Hippocampal formation (tissue), 2 donors: ENCODE results near the gene KRT84.
A peak's percentile ranks its signal among the peaks of the same experiment; 100 is the strongest.
"Not testable (repeated sequence)": the region's sequence is repeated elsewhere in the genome, so short reads cannot be mapped to it uniquely, and the experiment has no call there.

Source experiments
- DNase-seq, 2 donors: peaks; one replicate each; lab custom pipeline; 2025; lab: John Stamatoyannopoulos, UW

The KRT84 gene

DNA sequence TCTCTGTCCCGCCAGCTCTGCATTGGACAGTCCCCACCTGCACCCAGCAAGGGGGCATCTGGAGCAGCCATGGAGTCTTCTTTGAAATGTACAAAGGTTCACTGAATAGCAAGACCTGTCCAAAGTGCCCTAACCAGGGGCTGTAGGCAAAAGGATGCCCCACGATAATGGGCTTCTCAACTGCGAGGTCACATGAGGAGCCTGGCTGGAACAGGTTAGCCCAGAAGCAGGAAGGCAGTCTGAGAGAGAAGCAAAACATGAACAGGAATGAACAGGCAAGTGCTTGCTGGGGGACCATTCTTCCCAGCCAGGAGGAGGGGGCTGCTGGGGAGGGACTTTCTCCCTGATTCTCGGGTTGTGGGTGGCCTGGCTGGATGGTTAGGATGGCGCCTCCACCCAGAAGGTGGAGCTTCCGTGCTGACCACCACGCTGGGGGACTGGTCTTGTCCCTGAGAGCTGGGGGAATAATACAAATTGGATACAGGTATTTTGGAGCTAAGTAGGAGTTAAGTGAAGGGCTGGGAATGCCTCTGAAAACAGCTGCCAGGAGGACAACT, 25.3 kb downstream of the KRT84 start:
- no peak for DNase-seq

DNA sequence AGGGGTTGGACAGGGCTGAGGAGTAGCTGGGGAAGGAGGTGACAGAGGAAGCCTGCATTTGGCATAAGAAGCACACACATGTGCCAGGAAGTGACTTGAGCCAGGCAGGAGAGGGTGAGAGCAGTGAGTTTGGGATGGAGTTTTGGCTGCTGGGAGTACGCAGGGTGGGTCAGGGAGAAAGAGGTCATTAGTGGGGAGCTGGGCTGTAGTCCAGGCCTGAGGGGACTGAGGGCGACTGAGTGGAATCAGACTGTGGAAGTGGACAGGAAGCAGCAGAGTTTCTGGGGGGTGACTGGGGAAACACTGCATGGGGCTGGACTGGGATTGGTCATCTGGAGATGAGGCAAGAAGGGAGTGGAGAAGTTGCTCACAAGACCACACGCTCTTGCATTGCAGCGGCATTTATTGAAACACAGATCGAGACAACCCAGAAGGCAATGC, 25.8 kb downstream of the KRT84 start:
- no peak for DNase-seq

DNA sequence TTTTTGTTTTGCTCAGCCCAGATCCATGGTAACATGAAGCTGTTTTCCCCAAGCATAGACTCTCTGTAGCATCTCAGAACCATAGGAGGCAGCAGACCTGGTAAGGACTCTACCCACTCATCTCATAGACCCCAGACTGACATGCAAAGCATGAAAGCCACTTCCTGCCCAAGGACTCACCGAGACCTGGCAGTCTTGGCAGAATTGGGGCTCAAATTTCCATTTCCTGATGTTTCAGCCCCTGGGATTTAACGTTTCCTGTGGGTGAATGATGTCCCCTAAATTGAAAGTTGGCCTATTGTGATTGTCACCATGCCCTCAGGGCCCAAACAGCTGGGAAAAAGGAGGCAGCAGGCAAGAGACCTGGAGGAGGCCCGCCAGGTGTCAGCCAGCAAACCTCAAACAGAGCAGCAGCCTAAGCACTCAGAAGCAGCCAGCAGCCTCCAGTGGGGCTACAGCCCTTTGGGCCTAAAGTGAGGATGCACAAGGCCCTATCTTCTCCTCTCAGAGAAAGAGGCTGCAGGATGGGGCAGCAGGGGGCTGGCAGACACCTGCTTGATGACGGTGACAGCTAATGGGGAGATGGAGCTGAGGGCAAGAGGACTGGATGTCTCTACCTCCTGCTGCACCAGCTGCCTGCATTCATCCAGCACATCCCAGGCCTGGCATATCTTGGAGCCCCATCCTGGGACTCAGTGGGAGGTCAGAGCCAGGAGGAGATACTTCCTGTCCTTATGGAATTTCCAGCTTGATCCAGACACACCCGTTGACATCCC, 26.7 kb downstream of the KRT84 start:
- DNase-seq, result no peak

- no peak for DNase-seq
Observed at GRCh38 chr12:52356762-52357580, 28.5 kb downstream of the KRT84 start.

DNA sequence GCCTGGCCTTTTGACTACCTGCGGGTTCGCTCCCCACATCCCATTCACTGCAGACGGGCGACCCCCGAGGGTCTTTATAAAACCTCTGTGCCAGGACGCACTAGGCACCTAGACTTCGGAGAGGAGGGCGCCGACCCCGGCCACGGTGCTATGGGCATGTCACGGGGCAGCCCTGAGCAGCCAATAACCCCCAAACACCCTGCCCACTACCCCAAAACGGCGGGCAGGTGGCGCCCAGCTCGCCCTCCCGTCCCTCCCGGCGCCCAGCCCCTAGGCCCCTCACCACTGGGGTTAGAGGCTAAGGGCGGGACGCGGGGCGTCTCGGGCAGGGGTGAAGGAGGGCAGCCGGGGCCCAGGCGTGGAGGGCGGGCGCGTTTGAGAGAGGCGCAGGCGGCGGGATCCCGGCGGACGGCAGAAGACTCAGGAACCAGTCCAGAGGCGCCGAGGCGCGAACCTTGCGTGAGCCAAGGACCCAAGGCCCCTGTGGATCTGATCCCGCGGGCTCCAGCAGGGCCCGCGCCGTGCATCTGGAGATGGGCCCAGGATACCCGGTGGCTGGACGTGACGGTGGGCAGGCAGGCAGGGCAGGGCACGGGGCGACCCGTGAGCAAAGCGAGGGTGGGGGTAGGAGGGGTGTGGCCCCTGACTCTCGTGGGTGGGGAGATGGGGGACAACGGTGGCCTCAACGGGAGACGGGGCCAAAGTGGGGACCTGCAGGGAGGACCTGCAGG, 29.3 kb downstream of the KRT84 start:
- DNase-seq, result no peak

DNA sequence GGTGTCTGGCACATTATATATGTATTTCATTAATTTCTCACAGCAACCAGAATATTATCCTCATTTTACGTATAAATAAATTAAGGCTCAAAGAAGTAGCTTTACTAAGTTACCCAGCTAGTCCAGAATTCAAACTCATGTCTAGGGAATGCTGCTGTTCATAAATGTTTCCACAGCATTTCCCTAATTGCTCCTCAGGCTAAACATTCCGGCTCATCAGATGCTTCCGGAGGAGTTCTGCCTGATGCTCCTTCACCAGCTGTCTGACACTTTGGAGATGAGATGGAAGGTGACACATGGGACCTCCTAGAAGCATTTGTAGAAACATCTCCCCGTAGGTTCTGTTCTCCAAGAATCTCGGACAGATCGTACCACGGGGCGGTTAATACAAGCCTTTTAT, 30.3 kb downstream of the KRT84 start:
- DNase-seq, result no peak

- no peak for DNase-seq
Observed at GRCh38 chr12:52354200-52354599, 31.3 kb downstream of the KRT84 start.

- DNase-seq, result no peak
Observed at GRCh38 chr12:52353766-52354165, 31.7 kb downstream of the KRT84 start.

GRCh38 chr12:52352951-52353350, 32.5 kb downstream of the KRT84 start:
- no peak for DNase-seq

DNA sequence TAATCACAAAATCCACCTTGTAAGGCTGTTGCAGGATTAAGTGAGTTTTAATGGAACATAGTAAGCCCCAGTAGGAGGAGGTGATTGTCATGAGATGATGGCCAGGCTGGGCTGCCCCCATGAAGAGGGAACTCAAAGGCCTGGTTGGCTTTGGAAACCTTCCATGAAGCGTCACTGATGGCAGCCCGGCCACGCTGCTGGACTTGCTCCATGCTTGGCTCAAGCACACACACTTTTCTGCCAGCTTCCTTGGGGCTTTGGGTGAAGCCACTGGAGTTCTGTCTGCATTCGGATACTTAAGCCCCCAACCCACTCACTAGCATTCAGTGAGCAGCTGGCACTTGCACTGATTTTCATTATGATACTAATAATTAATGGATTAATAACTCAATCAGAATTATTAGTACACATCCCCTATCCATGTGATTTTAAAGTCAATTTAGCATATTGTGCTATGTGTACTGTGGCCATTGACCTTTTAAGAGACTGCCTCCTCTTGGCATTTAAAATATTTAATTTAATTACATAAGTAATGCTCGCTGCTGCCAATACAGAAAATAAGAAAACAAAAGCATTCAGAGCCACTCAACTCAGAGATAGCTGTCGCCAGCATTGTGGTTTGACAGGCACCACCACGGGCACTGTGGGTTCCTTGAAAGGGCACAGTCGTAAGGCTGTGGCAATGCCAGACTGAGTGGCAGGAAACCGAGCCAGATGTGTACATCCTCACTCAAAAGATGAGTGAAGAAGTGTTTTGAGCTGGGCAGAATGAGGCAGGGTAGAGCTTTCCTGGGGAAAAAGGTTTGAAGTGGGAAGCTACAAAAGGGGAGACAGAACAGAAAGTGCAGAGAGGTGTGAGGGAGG, 34.0 kb downstream of the KRT84 start:
- DNase-seq, result peak; percentile 14 to 29

DNA sequence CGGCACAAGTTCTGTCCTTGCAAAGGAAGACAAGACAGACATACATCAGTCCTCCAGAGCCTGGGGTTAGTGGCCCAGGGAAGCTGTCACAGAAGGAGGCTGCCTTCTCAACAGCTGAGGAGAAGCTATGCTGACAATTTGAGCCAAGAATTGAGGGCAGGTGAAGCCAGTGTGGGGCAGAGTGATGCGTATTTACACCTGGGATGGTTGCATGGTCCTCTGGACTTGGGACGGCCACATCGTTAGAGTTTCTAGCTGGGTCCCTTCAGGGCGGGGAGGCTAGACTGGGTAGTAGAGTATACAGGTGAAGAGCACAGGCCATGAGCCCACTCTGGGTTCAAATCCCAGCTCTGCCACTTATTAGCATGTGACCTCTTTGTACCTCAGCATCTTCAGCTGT, 34.7 kb downstream of the KRT84 start:
- no peak for DNase-seq

DNA sequence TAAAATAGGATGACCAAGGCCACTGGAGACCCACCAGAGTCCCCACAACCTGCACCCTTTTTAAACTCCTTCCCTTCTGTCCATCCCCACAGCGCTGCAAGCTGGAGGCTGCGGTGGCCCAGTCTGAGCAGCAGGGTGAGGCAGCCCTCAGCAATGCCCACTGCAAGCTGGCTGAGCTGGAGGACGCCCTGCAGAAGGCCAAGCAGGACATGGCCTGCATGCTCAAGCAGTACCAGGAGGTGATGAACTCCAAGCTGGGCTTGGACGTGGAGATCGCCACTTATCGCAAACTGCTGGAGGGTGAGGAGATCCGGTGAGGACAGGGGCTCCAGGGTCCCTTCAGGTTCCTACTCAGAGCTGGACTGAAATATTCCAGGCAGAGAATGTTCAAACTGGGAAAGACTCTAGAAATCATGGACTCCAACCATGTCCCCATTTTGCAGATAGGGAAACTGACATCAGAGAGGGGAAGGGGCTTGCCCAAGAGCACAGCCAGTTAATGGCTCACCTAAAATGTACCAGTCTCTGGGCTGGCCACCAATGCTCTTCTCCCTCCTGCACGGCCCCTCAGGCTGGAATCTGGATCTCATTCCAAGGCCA, 35.3 kb downstream of the KRT84 start:
- DNase-seq, result no peak

- no peak for DNase-seq
Observed at GRCh38 chr12:52349196-52349595, 36.3 kb downstream of the KRT84 start.

- no peak for DNase-seq
Observed at GRCh38 chr12:52347551-52348510, 37.6 kb downstream of the KRT84 start.

- no peak for DNase-seq
Observed at GRCh38 chr12:52347016-52347415, 38.4 kb downstream of the KRT84 start.

- peak; percentile 36 to 51 for DNase-seq
Observed at GRCh38 chr12:52346593-52346992, 38.9 kb downstream of the KRT84 start.

DNA sequence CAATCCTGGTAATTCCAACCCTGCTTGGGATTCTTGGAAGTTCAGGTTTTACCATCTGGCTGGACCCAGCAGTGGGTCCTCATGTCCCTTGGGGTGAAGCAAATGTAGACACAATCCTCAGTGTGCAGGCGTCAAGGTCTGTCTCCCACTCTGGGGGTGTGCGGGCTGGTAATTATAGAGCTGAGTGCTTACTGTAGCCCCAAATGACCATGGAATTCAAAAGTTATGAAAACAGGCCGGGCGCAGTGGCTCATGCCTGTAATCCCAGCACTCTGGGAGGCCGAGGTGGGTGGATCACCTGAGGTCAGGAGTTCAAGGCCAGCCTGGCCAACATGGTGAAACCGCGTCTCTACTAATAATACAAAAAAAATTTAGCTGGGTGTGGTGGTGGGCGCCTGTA, 40.4 kb downstream of the KRT84 start:
- DNase-seq, result not testable (repeated sequence)

DNA sequence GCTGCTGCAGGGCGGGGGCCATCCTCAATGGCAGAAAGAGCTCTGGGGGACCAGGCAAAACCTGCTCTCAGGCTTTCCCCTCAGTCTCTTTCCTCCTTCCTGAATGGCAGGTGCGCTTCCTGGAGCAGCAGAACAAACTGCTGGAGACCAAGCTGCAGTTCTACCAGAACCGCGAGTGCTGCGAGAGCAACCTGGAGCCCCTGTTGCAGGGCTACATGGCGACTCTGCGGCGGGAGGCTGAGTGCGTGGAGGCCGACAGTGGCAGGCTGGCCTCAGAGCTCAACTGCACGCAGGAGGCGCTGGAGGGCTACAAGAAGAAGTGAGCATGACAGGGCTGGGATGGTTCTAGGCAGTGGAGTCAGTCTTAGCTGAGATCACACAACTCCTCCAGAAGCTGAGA, 41.3 kb downstream of the KRT84 start:
- no peak for DNase-seq

GRCh38 chr12:52343550-52343949, 41.9 kb downstream of the KRT84 start:
- DNase-seq, result no peak
